NCI-H2196 treated with DMSO at 0.1 percent for 48 hours (cell line): ENCODE measurements around the gene GFI1B.
"Not testable (repeated sequence)": the region's sequence is repeated elsewhere in the genome, so short reads cannot be mapped to it uniquely, and the experiment has no call there.

ENCODE experiments used
- DNase-seq: peaks from one replicate; lab custom pipeline; 2025; ENCODE audit not compliant: unreplicated experiment; lab: John Stamatoyannopoulos, UW

GFI1B gene

GRCh38 chr9:132990781-132991180, 12.3 kb downstream of the GFI1B start:
- DNase-seq = no peak

- no peak for DNase-seq
Observed at GRCh38 chr9:132991351-132992300, 13.1 kb downstream of the GFI1B start.

- no peak for DNase-seq
Observed at GRCh38 chr9:132993511-132993939, 15.0 kb downstream of the GFI1B start.

- no peak for DNase-seq
Observed at GRCh38 chr9:132994410-132995120, 16.1 kb downstream of the GFI1B start.

- no peak for DNase-seq
Observed at GRCh38 chr9:132995121-132995420, 16.6 kb downstream of the GFI1B start.

GRCh38 chr9:132995879-132996278, 17.4 kb downstream of the GFI1B start:
- no peak for DNase-seq

- DNase-seq = no peak
Observed at GRCh38 chr9:132996526-132996925, 18.0 kb downstream of the GFI1B start.

GRCh38 chr9:132997591-132997990, 19.1 kb downstream of the GFI1B start:
- DNase-seq = no peak

GRCh38 chr9:132998221-132998620, 19.7 kb downstream of the GFI1B start:
- not testable (repeated sequence) for DNase-seq

GRCh38 chr9:132998831-132999635, 20.5 kb downstream of the GFI1B start:
- DNase-seq = no peak

GRCh38 chr9:133002147-133003070, 23.9 kb downstream of the GFI1B start:
- DNase-seq = no peak

GRCh38 chr9:133003071-133003461, 24.6 kb downstream of the GFI1B start:
- DNase-seq = no peak

- no peak for DNase-seq
Observed at GRCh38 chr9:133003671-133004090, 25.2 kb downstream of the GFI1B start.

- DNase-seq = no peak
Observed at GRCh38 chr9:133004091-133004998, 25.9 kb downstream of the GFI1B start.

GRCh38 chr9:133004999-133005760, 26.7 kb downstream of the GFI1B start:
- no peak for DNase-seq

- no peak for DNase-seq
Observed at GRCh38 chr9:133005957-133006356, 27.5 kb downstream of the GFI1B start.

GRCh38 chr9:133006731-133007352, 28.3 kb downstream of the GFI1B start:
- no peak for DNase-seq

- DNase-seq = no peak
Observed at GRCh38 chr9:133008406-133008805, 29.9 kb downstream of the GFI1B start.
